ENCODE data around the gene EML6. TPM values are rescaled to one million over a fixed set of nuclear protein-coding genes. Genes with fewer than 3 reads are reported as not detected.

Gene EML6
- polyA plus RNA-seq, 2 of the 4 experiments (the other 2 are of a cell fraction), result 1.4 to 1.5 TPM

GRCh38 chr2:54677476-54678265 is 45.8 kb upstream of the EML6 start:
- Histone ChIP-seq H3K4me2 (no peak overlapping the region), H3K9me3 (no peaks in the 10 kb centered on the region), H3K4me1 (no peaks in the 10 kb centered on the region), H3K27ac (no peak overlapping the region), H3K4me3 (no peak overlapping the region)
- ATAC-seq (peak; percentile 3 to 17; a peak in 3 of 6 replicates), DNase-seq (ENCODE audit: low read depth in 1 of 2, low spot score in 1 of 2) (no peak), FAIRE-seq (no peak)
- 96% methylated on average over 6 of the region's 6 CpGs for WGBS (ENCODE audit: missing lambda C conversion rate)
- TF ChIP-seq HEYL (CRISPR knock-in tag; IDR thresholded peaks at IDR 0.05) (no peak), EHF (CRISPR knock-in tag; IDR thresholded peaks at IDR 0.05) (no peak), MAFK (IDR thresholded peaks at IDR 0.05; ENCODE audit: partially characterized antibody) (no peak), FOSB (CRISPR knock-in tag; IDR thresholded peaks at IDR 0.05) (no peak), NR3C1 (IDR thresholded peaks at IDR 0.05) (no peak), MAX (IDR thresholded peaks at IDR 0.05) (no peak), RNF2 (IDR thresholded peaks at IDR 0.05; ENCODE audit: borderline replicate concordance, low read depth) (no peak), PHF8 (IDR thresholded peaks at IDR 0.05; ENCODE audit: borderline replicate concordance, low read depth) (no peak), JUNB (IDR thresholded peaks at IDR 0.05) (no peak), MYC (IDR thresholded peaks at IDR 0.05; ENCODE audit: borderline replicate concordance, low read length) (no peak), CBX2 (IDR thresholded peaks at IDR 0.05; ENCODE audit: borderline replicate concordance, low read depth) (no peak), TFCP2L1 (CRISPR knock-in tag; IDR thresholded peaks at IDR 0.05) (no peak), CTCF (IDR thresholded peaks at IDR 0.05) (no peak), CEBPB (IDR thresholded peaks at IDR 0.05) (no peak), RARB (CRISPR knock-in tag; IDR thresholded peaks at IDR 0.05) (no peak)
- TF ChIP-seq, protein P1, sequence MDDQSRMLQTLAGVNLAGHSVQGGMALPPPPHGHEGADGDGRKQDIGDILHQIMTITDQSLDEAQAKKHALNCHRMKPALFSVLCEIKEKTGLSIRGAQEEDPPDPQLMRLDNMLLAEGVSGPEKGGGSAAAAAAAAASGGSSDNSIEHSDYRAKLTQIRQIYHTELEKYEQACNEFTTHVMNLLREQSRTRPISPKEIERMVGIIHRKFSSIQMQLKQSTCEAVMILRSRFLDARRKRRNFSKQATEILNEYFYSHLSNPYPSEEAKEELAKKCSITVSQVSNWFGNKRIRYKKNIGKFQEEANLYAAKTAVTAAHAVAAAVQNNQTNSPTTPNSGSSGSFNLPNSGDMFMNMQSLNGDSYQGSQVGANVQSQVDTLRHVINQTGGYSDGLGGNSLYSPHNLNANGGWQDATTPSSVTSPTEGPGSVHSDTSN (IDR thresholded peaks at IDR 0.05), result no peak
- TF ChIP-seq, protein P2, sequence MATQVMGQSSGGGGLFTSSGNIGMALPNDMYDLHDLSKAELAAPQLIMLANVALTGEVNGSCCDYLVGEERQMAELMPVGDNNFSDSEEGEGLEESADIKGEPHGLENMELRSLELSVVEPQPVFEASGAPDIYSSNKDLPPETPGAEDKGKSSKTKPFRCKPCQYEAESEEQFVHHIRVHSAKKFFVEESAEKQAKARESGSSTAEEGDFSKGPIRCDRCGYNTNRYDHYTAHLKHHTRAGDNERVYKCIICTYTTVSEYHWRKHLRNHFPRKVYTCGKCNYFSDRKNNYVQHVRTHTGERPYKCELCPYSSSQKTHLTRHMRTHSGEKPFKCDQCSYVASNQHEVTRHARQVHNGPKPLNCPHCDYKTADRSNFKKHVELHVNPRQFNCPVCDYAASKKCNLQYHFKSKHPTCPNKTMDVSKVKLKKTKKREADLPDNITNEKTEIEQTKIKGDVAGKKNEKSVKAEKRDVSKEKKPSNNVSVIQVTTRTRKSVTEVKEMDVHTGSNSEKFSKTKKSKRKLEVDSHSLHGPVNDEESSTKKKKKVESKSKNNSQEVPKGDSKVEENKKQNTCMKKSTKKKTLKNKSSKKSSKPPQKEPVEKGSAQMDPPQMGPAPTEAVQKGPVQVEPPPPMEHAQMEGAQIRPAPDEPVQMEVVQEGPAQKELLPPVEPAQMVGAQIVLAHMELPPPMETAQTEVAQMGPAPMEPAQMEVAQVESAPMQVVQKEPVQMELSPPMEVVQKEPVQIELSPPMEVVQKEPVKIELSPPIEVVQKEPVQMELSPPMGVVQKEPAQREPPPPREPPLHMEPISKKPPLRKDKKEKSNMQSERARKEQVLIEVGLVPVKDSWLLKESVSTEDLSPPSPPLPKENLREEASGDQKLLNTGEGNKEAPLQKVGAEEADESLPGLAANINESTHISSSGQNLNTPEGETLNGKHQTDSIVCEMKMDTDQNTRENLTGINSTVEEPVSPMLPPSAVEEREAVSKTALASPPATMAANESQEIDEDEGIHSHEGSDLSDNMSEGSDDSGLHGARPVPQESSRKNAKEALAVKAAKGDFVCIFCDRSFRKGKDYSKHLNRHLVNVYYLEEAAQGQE (IDR thresholded peaks at IDR 0.05), result no peak
- POLR2A ChIA-PET, result no interaction called here
- CTCF ChIA-PET, result interaction anchor here (0.9 to 5.4 kb wide), 5 partner anchors 7 to 156 kb away, joined by 3 to 50 read pairs (median 7); no protein-coding TSS in a partner anchor

- no peak overlapping the region for H3K4me2 ChIP-seq
- ChIA-PET POLR2A (no interaction called here), CTCF (interaction anchor here (1.4 to 5.4 kb wide), 3 partner anchors 14 to 157 kb away, joined by 7 to 50 read pairs (median 20); no protein-coding TSS in a partner anchor)
- DNase-seq (ENCODE audit: low read depth in 1 of 2, low spot score in 1 of 2) (no peak), ATAC-seq (no peak), FAIRE-seq (no peak)
- 76% methylated on average over 3 of the region's 3 CpGs for WGBS (ENCODE audit: missing lambda C conversion rate)
- H3K27ac ChIP-seq, result no peak overlapping the region
- no peaks in the 10 kb centered on the region for H3K4me1 ChIP-seq
- H3K9me3 ChIP-seq, result no peaks in the 10 kb centered on the region
- no peak overlapping the region for H3K4me3 ChIP-seq
- TF ChIP-seq NFE2L2 (conservative IDR thresholded peaks at IDR 0.05; ENCODE audit: low read length) (no peak), BHLHE40 (IDR thresholded peaks at IDR 0.05; ENCODE audit: low read depth, low read length) (no peak), FOSB (CRISPR knock-in tag; IDR thresholded peaks at IDR 0.05) (no peak), MAFK (IDR thresholded peaks at IDR 0.05; ENCODE audit: partially characterized antibody) (no peak), RNF2 (IDR thresholded peaks at IDR 0.05; ENCODE audit: borderline replicate concordance, low read depth) (no peak), TFCP2L1 (CRISPR knock-in tag; IDR thresholded peaks at IDR 0.05) (no peak), FOXS1 (CRISPR knock-in tag; IDR thresholded peaks at IDR 0.05) (no peak), CBX2 (IDR thresholded peaks at IDR 0.05; ENCODE audit: borderline replicate concordance, low read depth) (no peak), SREBF2 (IDR thresholded peaks at IDR 0.05) (no peak), RFX5 (IDR thresholded peaks at IDR 0.05) (no peak), HOXB5 (CRISPR knock-in tag; IDR thresholded peaks at IDR 0.05) (no peak), MAX (IDR thresholded peaks at IDR 0.05) (no peak), CEBPB (IDR thresholded peaks at IDR 0.05) (no peak), MAZ (IDR thresholded peaks at IDR 0.05; ENCODE audit: borderline replicate concordance, low read depth, low read length) (no peak), ZSCAN20 (CRISPR knock-in tag; IDR thresholded peaks at IDR 0.05) (no peak), USF2 (IDR thresholded peaks at IDR 0.05) (no peak), MYC (IDR thresholded peaks at IDR 0.05; ENCODE audit: borderline replicate concordance, low read length) (no peak)
- TF ChIP-seq, protein P3, sequence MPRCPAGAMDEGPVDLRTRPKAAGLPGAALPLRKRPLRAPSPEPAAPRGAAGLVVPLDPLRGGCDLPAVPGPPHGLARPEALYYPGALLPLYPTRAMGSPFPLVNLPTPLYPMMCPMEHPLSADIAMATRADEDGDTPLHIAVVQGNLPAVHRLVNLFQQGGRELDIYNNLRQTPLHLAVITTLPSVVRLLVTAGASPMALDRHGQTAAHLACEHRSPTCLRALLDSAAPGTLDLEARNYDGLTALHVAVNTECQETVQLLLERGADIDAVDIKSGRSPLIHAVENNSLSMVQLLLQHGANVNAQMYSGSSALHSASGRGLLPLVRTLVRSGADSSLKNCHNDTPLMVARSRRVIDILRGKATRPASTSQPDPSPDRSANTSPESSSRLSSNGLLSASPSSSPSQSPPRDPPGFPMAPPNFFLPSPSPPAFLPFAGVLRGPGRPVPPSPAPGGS (IDR thresholded peaks at IDR 0.05), result no peak
Measured at GRCh38 chr2:54678719-54679118, 44.7 kb upstream of the EML6 start.

Measured in A549 (cell line).